Activated naive CD8-positive, alpha-beta T cell treated with anti-CD3 and anti-CD28 coated beads, Interleukin-2, amount 50 U/mL, for 24 hours (primary cell): Measurements from ENCODE around the gene RYR2.

Source experiments
- ATAC-seq: fragments of 150-1000 bp; cut with Tn5 transposase; one replicate; pipeline ENCODE4 v1.10.0; 2021
- DNase-seq: peaks from one replicate; pipeline ENCODE4 v3.0.0; 2021
- H3K27ac Mint-ChIP-seq: one replicate; pipeline ENCODE4 v1.8.0; 2021; ENCODE audit warnings: mild to moderate bottlenecking, mixed read lengths
- H3K27me3 Mint-ChIP-seq: one replicate; pipeline ENCODE4 v1.8.0; 2021; ENCODE audit warnings: mixed read lengths
- H3K36me3 Mint-ChIP-seq: one replicate; pipeline ENCODE4 v1.8.0; 2021; ENCODE audit warnings: low read depth, mixed read lengths
- H3K4me1 Mint-ChIP-seq: one replicate; pipeline ENCODE4 v1.8.0; 2021; ENCODE audit warnings: mixed read lengths
- H3K4me3 Mint-ChIP-seq: one replicate; pipeline ENCODE4 v1.8.0; 2021; ENCODE audit warnings: mild to moderate bottlenecking, moderate library complexity, mixed read lengths
- H3K9me3 Mint-ChIP-seq: one replicate; pipeline ENCODE4 v1.8.0; 2021; ENCODE audit warnings: mixed read lengths

RYR2 gene

DNA sequence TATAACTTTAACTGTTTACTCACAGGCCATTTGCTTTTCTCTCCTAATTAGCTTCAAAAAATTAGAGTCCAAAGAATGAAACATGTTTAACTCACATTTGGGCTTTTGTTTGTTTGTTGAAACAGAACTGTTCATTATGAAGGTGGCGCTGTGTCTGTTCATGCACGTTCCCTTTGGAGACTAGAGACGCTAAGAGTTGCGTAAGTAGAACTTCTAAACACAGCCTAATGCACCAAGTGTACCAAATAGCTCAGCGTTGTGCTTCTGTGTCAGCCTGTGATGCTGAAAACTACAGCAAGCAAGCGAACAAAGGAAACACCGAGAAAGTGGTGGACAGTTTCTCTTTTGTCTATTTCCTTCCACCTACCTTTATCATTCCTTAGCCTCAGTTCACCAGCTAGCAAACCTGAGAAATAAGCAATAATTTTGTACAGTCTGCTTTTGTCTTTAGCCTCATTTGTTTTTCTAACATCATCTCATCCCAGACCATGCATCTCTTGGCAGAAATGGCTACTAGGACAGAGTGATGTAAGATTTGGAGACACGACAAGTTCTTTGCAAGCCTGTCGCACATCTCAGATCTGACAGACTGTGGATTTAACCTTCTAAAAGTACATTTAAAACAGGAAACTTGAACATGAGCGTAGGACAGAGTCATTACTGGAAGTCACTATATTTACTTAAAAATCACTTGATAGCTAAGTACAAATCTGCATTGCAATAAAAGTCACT lies 375.1 kb downstream of the RYR2 start:
- no peak for ATAC-seq
- H3K9me3 Mint-ChIP-seq, result peaks cover 5% of the 10 kb centered on the region
- H3K4me3 Mint-ChIP-seq, result no peak overlapping the region
- no peaks in the 10 kb centered on the region for H3K4me1 Mint-ChIP-seq
- H3K27me3 Mint-ChIP-seq, result no peaks in the 10 kb centered on the region
- no peak overlapping the region for H3K27ac Mint-ChIP-seq
- H3K36me3 Mint-ChIP-seq, result no peaks in the 10 kb centered on the region
- no peak for DNase-seq

DNA sequence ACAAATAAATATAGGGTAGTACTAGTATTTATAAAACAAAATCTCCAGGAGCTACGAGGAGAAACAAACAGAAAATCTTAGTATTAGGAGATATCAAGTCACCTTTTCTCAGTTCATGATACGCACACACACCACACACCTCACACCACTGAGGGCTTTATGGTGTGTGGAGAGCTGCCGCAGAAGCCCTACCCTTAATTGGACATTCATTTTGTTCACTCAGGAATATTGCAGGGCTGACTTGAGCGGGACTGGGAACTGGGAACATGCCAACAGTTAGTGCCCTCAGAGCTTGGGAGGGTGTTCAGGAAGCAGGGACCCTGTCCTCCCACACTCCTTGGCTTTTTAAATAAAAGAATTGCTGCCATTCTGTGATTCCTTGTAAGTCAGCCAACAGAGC lies 386.8 kb downstream of the RYR2 start:
- peaks cover 2% of the 10 kb centered on the region for H3K27me3 Mint-ChIP-seq
- H3K27ac Mint-ChIP-seq, result no peak overlapping the region
- no peaks in the 10 kb centered on the region for H3K9me3 Mint-ChIP-seq
- DNase-seq (no peak), ATAC-seq (no peak)
- H3K4me3 Mint-ChIP-seq, result no peak overlapping the region
- no peaks in the 10 kb centered on the region for H3K36me3 Mint-ChIP-seq
- H3K4me1 Mint-ChIP-seq, result no peaks in the 10 kb centered on the region

DNA sequence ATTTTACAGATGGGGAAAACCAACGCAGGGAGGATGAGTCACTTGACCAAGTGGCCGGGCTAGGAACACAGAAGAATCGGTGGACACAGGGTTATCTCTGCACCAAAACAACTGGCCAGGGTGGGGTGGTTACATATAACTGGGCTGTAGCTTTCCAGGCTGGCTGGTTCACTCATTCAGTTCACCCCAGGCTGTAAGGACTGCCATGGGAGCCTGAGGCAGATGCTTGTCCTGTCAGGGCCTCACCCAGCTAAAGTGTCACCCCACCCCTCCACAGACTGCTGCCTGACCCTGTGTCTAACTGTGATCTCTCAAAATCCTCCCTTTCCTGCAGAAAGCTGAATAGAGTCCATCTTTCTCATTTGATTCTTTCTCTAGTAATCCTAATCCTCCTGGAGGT lies 387.3 kb downstream of the RYR2 start:
- Mint-ChIP-seq H3K4me3 (no peak overlapping the region), H3K27ac (no peak overlapping the region), H3K27me3 (peaks cover 2% of the 10 kb centered on the region), H3K36me3 (no peaks in the 10 kb centered on the region), H3K9me3 (no peaks in the 10 kb centered on the region), H3K4me1 (no peaks in the 10 kb centered on the region)
- ATAC-seq (no peak), DNase-seq (no peak)

DNA sequence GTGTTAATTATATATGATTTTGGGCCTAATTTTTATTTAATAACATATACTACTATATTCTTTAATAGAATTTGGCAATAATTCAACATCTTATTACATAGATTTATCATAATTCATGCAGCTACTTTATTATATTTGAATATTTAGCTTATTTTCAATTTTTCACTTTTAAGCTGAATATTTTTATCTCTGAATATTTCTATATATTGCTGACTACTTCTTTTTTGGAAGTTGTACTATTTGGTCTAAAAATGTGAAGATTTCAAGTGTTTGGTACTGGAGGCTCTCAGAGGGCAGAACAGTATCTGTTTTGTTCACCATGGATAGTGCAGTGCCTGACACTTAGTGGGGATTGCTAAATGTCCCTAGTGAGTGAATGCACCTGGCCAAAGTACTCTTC lies 389.5 kb downstream of the RYR2 start:
- Mint-ChIP-seq H3K4me1 (no peaks in the 10 kb centered on the region), H3K27ac (no peak overlapping the region), H3K9me3 (no peaks in the 10 kb centered on the region), H3K27me3 (no peaks in the 10 kb centered on the region), H3K36me3 (no peaks in the 10 kb centered on the region), H3K4me3 (no peak overlapping the region)
- DNase-seq, result no peak
- ATAC-seq, result no peak

DNA sequence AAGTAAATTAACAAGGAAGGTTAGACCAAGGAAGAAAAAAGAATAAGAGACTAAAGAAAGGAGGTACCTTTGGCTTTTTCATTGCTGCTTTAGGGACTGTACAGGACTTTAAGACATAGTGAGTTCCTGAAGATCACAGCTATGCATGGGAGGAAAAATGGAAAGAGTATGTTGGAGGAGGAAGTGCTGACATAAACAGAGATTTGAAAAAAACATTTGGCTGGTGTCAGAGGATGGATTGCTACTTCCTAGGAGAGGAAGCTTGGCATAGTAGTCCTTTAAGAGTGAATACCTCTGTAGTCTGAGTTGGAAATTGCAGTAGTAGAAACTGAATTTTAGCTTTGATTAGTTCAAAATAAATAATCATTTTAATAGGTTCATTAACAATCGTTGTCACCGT lies 398.4 kb downstream of the RYR2 start:
- Mint-ChIP-seq H3K9me3 (no peaks in the 10 kb centered on the region), H3K4me1 (no peaks in the 10 kb centered on the region), H3K36me3 (no peaks in the 10 kb centered on the region), H3K27ac (no peak overlapping the region), H3K4me3 (no peak overlapping the region), H3K27me3 (no peaks in the 10 kb centered on the region)
- DNase-seq (no peak), ATAC-seq (no peak)

DNA sequence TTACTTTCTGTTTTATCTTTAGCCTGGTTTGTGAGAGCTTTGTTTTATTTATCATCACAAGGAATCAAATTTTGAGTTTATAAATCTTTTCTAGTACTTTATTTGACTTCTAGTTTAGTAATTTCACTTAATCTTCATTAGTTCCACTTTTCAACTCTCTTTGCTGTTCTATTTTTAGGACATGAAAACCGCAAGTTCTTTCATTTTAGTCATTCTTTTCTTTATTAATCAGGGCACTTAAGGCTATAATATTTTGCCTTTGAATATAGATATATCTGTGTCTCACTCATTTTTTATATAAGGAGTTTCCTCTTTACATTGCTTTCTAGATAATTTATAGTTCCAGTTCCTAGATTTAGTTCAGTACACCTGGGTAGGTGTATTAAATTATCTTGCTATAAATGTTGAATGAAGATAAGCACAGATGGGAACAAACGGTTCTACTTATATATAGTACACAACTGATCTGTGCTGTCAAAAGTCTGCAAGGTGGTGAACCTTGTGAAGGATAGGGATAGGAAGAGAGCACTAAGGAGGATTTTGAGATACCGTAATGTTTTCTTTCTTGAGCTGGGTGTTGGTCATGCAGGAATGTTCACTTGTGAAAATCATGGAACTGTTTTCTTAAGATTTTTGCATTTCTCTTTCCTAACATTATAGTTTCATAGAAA lies 402.3 kb downstream of the RYR2 start:
- H3K36me3 Mint-ChIP-seq, result no peaks in the 10 kb centered on the region
- no peaks in the 10 kb centered on the region for H3K9me3 Mint-ChIP-seq
- no peaks in the 10 kb centered on the region for H3K27me3 Mint-ChIP-seq
- H3K27ac Mint-ChIP-seq, result no peak overlapping the region
- DNase-seq (no peak), ATAC-seq (no peak)
- H3K4me3 Mint-ChIP-seq, result no peak overlapping the region
- no peaks in the 10 kb centered on the region for H3K4me1 Mint-ChIP-seq

DNA sequence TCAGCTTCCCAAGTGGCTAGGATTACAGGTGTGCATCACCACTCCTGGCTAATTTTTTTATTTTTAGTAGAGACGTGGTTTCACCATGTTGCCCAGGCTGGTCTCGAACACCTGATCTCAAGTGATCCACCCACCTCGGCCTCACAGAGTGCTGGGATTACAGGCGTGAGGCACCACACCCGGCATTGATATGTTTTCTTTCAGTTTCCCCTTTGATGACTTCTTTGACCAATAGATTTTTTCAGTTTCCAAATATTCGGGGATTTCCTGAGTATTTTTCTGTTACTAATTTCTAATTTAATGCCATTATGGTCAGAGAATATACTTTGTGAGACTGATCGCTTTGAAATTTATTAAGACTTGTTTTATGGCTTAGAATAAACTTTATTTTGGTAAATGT lies 406.1 kb downstream of the RYR2 start:
- DNase-seq (no peak), ATAC-seq (no peak)
- Mint-ChIP-seq H3K27ac (no peak overlapping the region), H3K4me3 (no peak overlapping the region), H3K9me3 (no peaks in the 10 kb centered on the region), H3K4me1 (no peaks in the 10 kb centered on the region), H3K27me3 (no peaks in the 10 kb centered on the region), H3K36me3 (no peaks in the 10 kb centered on the region)

DNA sequence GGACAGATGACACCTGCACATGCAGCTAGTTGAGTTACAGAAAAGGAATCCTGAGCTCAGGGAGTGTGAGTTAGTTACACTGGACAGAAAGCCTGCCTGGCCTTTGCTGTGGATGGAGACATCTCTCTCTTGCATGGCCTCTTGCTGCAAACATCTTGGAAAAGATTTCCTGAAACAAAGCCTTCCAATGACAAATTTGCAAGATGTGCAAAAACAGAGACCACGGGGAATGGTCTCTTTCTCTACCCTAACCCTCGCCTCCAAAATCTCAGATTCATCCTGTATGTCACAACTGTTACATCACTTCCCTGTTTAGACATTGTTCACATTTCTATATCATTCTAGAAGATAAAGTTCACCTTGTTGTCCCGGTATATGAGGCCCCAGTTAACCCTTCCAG lies 415.6 kb downstream of the RYR2 start:
- H3K4me3 Mint-ChIP-seq, result no peak overlapping the region
- no peak overlapping the region for H3K27ac Mint-ChIP-seq
- no peaks in the 10 kb centered on the region for H3K36me3 Mint-ChIP-seq
- H3K9me3 Mint-ChIP-seq, result peaks cover 4% of the 10 kb centered on the region
- DNase-seq (no peak), ATAC-seq (no peak)
- peaks cover 2% of the 10 kb centered on the region for H3K27me3 Mint-ChIP-seq
- no peaks in the 10 kb centered on the region for H3K4me1 Mint-ChIP-seq

DNA sequence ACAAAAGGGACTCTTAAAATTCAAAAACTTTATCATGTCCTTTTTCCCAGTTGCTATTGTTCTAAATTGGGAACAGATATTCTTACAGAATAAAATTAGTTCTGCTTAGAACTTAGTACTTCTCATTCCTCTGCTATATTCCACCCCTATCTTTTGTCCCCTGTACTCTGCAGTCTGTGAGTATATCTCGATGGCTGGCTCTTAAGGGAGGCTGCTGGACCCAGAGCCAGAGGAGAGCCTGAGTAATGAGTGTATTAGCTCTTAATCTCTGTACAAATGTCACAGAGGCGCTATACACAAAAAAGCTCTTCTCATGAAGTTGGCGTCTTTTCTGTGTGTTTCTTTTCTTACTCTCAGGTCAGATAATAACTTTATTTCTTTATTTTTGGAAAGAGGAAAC lies 425.3 kb downstream of the RYR2 start:
- no peak overlapping the region for H3K27ac Mint-ChIP-seq
- ATAC-seq, result no peak
- no peaks in the 10 kb centered on the region for H3K4me1 Mint-ChIP-seq
- H3K4me3 Mint-ChIP-seq, result no peak overlapping the region
- no peaks in the 10 kb centered on the region for H3K27me3 Mint-ChIP-seq
- DNase-seq, result no peak
- H3K36me3 Mint-ChIP-seq, result no peaks in the 10 kb centered on the region
- no peaks in the 10 kb centered on the region for H3K9me3 Mint-ChIP-seq

DNA sequence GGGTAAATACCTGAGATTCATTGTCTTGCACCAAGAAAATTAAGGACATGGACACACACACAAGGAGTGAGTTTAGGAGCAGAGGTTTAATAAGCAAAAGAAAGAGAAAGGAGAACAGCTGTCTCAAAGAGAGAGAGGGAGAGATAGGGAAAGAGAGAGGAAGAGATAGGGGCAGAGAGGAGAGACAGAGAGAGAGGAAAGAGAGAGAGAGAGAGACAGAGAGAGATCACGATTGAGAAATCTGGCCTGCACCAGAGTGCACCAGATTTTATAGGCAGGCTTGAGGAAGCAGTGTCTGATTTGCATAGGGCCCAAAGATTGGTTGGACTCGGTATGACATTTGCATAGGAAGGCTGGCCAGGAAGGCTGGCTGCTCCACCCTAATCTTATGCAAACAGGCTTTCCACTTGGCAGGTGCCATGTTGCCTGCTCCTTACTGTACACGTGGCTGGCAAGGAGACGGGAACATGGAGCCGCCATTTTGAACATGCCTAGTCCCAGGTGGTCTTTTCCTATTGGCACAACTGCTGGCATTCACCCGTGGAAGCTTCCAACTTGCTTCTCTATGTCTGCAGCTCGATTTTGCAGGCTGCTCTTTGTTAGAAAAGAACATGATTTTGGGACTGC lies 428.8 kb downstream of the RYR2 start:
- no peaks in the 10 kb centered on the region for H3K4me1 Mint-ChIP-seq

DNA sequence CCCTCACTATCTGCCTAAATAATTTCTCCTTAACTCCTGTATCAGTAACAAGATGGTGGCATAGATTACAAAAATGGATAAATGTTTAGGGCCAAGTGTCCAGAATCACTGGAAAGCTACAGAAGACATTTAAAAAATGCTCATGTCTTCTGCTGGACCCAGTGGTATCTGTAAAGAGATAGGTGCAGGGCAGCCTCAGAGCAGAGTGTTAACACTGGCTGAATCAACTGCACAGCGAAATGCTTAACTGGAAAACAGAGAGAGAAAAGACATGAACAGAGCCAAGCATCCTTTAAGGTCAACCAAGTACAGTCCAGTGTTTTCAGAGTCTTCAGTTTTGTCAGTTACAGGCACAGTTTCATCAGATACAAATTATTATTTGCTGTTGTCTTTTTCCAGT lies 429.4 kb downstream of the RYR2 start:
- DNase-seq, result no peak
- Mint-ChIP-seq H3K36me3 (no peaks in the 10 kb centered on the region), H3K27ac (no peak overlapping the region), H3K4me1 (no peaks in the 10 kb centered on the region), H3K9me3 (no peaks in the 10 kb centered on the region), H3K4me3 (no peak overlapping the region), H3K27me3 (peaks cover 2% of the 10 kb centered on the region)
- ATAC-seq, result no peak

More for the DNA sequence above, 428.8 kb downstream of the RYR2 start:
- ATAC-seq (no peak), DNase-seq (no peak)
- Mint-ChIP-seq H3K36me3 (no peaks in the 10 kb centered on the region), H3K27ac (no peak overlapping the region), H3K9me3 (no peaks in the 10 kb centered on the region), H3K27me3 (peaks cover 2% of the 10 kb centered on the region), H3K4me3 (no peak overlapping the region)

DNA sequence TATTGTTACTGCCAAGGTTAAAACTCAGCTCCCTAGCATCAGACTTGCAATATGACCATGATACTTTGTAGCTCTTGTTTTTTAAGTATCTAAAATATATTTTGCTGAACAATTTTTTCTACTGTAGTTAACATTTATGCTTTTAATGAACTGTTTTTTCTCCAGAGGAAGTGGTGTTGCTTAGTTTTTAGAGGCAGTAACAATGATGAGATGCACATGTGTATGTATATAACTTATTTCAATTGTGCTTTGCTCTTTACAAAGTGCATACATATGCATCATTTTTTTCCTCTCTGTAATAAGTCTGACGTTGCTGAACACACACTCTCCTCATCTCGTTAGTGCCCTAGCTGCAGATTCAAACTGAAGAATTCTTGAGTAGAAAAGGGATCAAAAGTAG lies 430.0 kb downstream of the RYR2 start:
- ATAC-seq, result no peak
- H3K9me3 Mint-ChIP-seq, result no peaks in the 10 kb centered on the region

DNA sequence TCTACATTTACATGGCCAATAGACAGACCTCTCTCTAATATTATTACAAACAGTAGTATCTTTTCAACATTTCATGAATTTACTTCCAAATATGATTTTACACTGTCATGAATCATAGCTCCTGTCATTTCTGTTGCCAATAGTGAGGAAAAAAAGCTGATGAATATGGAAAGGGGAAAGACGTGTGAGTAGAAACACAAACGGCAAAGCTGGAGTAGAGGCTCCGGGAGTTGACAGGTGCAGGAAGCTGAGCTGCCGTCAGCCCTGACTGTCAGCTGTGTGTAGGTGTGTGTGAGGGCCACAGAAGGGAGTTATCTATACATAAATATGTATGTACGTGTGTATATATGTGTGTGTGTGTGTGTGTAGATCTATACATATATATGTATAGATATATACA lies 431.9 kb downstream of the RYR2 start:
- ATAC-seq (no peak), DNase-seq (no peak)
- Mint-ChIP-seq H3K36me3 (no peaks in the 10 kb centered on the region), H3K4me1 (no peaks in the 10 kb centered on the region), H3K27ac (no peak overlapping the region), H3K4me3 (no peak overlapping the region), H3K9me3 (no peaks in the 10 kb centered on the region), H3K27me3 (peaks cover 2% of the 10 kb centered on the region)

More for the DNA sequence above, 430.0 kb downstream of the RYR2 start:
- no peak for DNase-seq
- H3K27me3 Mint-ChIP-seq, result peaks cover 2% of the 10 kb centered on the region
- H3K4me1 Mint-ChIP-seq, result no peaks in the 10 kb centered on the region
- H3K27ac Mint-ChIP-seq, result no peak overlapping the region
- no peak overlapping the region for H3K4me3 Mint-ChIP-seq
- H3K36me3 Mint-ChIP-seq, result no peaks in the 10 kb centered on the region

DNA sequence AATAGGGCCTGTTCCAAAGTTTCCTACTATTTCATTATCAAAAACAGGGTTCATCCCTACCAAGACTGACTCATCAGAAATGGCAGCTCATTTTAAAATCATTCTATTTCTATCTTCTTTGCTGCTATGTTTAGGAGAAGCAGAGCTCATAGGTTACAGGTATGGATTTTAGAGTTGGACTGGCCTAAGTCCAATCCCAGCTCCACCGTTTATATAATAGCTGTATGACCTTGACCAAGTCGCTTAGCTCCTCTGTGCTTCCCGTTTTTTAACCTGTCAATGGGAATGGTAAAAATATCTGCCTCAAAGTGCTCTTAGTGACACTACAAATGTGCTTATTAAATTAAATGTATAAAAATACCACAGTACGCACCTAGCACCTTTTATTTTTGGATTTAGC lies 436.1 kb downstream of the RYR2 start:
- Mint-ChIP-seq H3K36me3 (no peaks in the 10 kb centered on the region), H3K27me3 (peaks cover 2% of the 10 kb centered on the region), H3K27ac (no peak overlapping the region), H3K4me1 (no peaks in the 10 kb centered on the region), H3K9me3 (peaks cover 3% of the 10 kb centered on the region), H3K4me3 (no peak overlapping the region)
- ATAC-seq, result no peak
- DNase-seq, result no peak

DNA sequence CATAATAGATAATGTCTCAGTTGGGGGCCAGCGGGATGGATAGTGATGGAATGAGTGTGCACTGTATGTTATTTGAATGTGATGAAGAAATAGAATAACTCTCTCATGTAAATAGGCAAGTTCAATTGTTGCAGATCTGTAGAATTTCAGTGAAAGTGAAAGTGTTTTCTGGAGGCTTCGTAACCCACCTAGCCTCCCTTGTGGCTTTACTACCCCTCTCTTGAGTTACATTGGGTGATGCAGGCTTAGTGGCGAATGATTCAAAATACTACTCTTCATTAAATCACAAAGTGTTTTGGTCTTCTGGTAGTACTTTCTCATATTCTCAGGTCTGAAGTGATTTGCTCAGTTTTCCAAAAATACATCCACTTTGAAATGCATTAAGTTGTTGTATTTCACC lies 436.9 kb downstream of the RYR2 start:
- no peaks in the 10 kb centered on the region for H3K4me1 Mint-ChIP-seq
- peaks cover 2% of the 10 kb centered on the region for H3K27me3 Mint-ChIP-seq
- no peak overlapping the region for H3K27ac Mint-ChIP-seq
- H3K4me3 Mint-ChIP-seq, result no peak overlapping the region
- no peak for DNase-seq
- ATAC-seq, result no peak
- peaks cover 3% of the 10 kb centered on the region for H3K9me3 Mint-ChIP-seq
- H3K36me3 Mint-ChIP-seq, result no peaks in the 10 kb centered on the region
